ENCODE data around the gene SMS. TPM values are rescaled to one million over a fixed set of nuclear protein-coding genes. Genes with fewer than 3 reads are reported as not detected.

Gene SMS
- total RNA-seq, 1 donor from 2014 or later, result 53.4 TPM

DNA sequence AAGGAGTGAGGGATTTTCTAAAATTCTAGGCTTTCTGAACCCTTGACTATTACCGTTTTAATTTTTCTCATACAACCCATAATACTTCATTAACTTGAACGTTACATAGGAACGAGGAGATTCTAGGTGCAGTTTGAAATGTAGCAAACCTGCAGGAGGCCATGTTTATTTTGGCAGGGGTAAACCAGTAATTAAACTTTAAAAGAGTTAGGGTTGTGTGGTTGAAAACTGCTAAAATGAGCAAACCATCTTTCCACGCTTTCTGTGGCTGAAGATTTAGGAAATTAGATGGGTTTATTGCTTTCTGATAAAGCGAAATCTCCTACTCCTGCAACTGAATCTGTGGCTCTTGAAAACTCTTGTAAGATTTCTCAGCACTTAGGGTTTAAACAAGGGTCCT, 93.3 kb downstream of the SMS start:
- Histone ChIP-seq H3K27me3 (no peaks in the 10 kb centered on the region), H3K9me3 (no peaks in the 10 kb centered on the region), H3K36me3 (no peaks in the 10 kb centered on the region), H3K4me3 (no peak overlapping the region), H3K27ac (no peak overlapping the region), H3K4me1 (no peaks in the 10 kb centered on the region)
- ATAC-seq, result no peak
- DNase-seq, result no peak
- TF ChIP-seq CTCF (IDR thresholded peaks at IDR 0.05), result no peak
- intact Hi-C loops (cut with DNase I), result no loop called here

GRCh38 chrX:22035236-22035635, 94.7 kb downstream of the SMS start:
- H3K9me3 ChIP-seq, result no peaks in the 10 kb centered on the region
- no peak for TF ChIP-seq CTCF (IDR thresholded peaks at IDR 0.05)
- H3K4me1 ChIP-seq, result no peaks in the 10 kb centered on the region
- ATAC-seq, result no peak
- H3K27ac ChIP-seq, result no peak overlapping the region
- no peaks in the 10 kb centered on the region for H3K27me3 ChIP-seq
- H3K4me3 ChIP-seq, result no peak overlapping the region
- no peak for DNase-seq
- H3K36me3 ChIP-seq, result no peaks in the 10 kb centered on the region
- intact Hi-C loops (cut with DNase I), result no loop called here

GRCh38 chrX:22037225-22037624, 96.7 kb downstream of the SMS start:
- H3K9me3 ChIP-seq, result no peaks in the 10 kb centered on the region
- no peaks in the 10 kb centered on the region for H3K36me3 ChIP-seq
- no peaks in the 10 kb centered on the region for H3K27me3 ChIP-seq
- DNase-seq (no peak), ATAC-seq (no peak)
- TF ChIP-seq CTCF (IDR thresholded peaks at IDR 0.05), result no peak
- no peak overlapping the region for H3K27ac ChIP-seq
- H3K4me1 ChIP-seq, result no peaks in the 10 kb centered on the region
- intact Hi-C loops (cut with DNase I), result no loop called here
- no peak overlapping the region for H3K4me3 ChIP-seq

DNA sequence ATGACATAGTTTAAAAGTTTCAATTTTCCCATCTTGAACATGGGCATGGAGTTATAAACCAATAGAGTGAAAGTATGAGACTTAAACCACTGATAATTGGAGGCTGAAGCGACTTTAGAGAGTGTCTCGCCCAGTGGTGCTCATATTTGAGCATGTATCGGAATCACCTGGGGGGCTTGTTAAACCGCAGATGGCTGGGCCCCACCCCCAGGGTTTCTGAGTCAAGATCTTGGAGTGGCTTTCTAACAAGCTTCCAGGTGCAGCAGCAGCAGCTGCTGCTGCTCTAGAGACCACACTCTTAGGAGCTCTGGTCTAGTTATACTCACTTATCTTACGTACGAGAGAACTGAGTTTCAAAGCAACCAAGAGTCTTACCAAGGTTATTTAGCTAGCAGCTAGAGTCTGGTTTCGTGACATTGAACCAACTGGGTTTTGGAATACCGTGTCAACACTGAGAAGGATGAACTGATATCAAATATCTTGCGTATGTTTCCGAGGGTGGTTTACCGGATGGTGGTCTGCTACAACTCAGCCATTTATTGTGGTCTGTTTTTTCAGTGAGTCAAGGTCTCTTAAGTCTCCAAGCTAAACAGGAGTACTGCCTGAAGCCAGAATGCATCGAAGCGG, 97.5 kb downstream of the SMS start:
- Histone ChIP-seq H3K27me3 (no peaks in the 10 kb centered on the region), H3K27ac (no peak overlapping the region), H3K36me3 (no peaks in the 10 kb centered on the region), H3K9me3 (no peaks in the 10 kb centered on the region), H3K4me1 (no peaks in the 10 kb centered on the region), H3K4me3 (no peak overlapping the region)
- intact Hi-C loops (cut with DNase I), result no loop called here
- no peak for ATAC-seq
- DNase-seq, result no peak
- TF ChIP-seq CTCF (IDR thresholded peaks at IDR 0.05), result no peak

GRCh38 chrX:22039541-22039940, 99.0 kb downstream of the SMS start:
- no peaks in the 10 kb centered on the region for H3K36me3 ChIP-seq
- H3K4me3 ChIP-seq, result no peak overlapping the region
- intact Hi-C loops (cut with DNase I), result no loop called here
- no peaks in the 10 kb centered on the region for H3K4me1 ChIP-seq
- DNase-seq (no peak), ATAC-seq (no peak)
- H3K27me3 ChIP-seq, result no peaks in the 10 kb centered on the region
- H3K9me3 ChIP-seq, result no peaks in the 10 kb centered on the region
- H3K27ac ChIP-seq, result no peak overlapping the region
- no peak for TF ChIP-seq CTCF (IDR thresholded peaks at IDR 0.05)

GRCh38 chrX:22040184-22040583, 99.7 kb downstream of the SMS start:
- no peak for DNase-seq
- no peak for TF ChIP-seq CTCF (IDR thresholded peaks at IDR 0.05)
- intact Hi-C loops (cut with DNase I), result no loop called here
- no peak for ATAC-seq
- no peaks in the 10 kb centered on the region for H3K4me1 ChIP-seq
- H3K4me3 ChIP-seq, result no peak overlapping the region
- no peaks in the 10 kb centered on the region for H3K9me3 ChIP-seq
- no peaks in the 10 kb centered on the region for H3K36me3 ChIP-seq
- no peaks in the 10 kb centered on the region for H3K27me3 ChIP-seq
- no peak overlapping the region for H3K27ac ChIP-seq

All from upper lobe of right lung (tissue), 1 donor.